Measurements from ENCODE around the gene RNF8.
"Not testable (repeated sequence)": the region's sequence is repeated elsewhere in the genome, so short reads cannot be mapped to it uniquely, and the experiment has no call there.

Gene RNF8, protein sequence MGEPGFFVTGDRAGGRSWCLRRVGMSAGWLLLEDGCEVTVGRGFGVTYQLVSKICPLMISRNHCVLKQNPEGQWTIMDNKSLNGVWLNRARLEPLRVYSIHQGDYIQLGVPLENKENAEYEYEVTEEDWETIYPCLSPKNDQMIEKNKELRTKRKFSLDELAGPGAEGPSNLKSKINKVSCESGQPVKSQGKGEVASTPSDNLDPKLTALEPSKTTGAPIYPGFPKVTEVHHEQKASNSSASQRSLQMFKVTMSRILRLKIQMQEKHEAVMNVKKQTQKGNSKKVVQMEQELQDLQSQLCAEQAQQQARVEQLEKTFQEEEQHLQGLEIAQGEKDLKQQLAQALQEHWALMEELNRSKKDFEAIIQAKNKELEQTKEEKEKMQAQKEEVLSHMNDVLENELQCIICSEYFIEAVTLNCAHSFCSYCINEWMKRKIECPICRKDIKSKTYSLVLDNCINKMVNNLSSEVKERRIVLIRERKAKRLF

GRCh38 chr6:37353761-37354525, at the start of gene RNF8:
Gene RNF8 (plus strand): TSS chr6:37353983. CDS start chr6:37354165, 182 bp downstream.
- H3K36me3 ChIP-seq (ENCODE audit: control insufficient read depth, insufficient read depth, low read length): no peaks in the 10 kb centered on the region
- no peaks in the 10 kb centered on the region for H3K27me3 ChIP-seq (ENCODE audit: control insufficient read depth, insufficient read depth, low read length)
- H3K9me3 ChIP-seq (ENCODE audit: control insufficient read depth, low read length): no peaks in the 10 kb centered on the region
- peak within 1 kb of the TSS; percentile 86 for H3K9ac ChIP-seq (ENCODE audit: low read length)
- peaks cover 6% of the 10 kb centered on the region for H3K4me1 ChIP-seq (ENCODE audit: control insufficient read depth, insufficient read depth, low read length)
- H3K4me3 ChIP-seq (ENCODE audit: low read length): peak within 1 kb of the TSS; percentile 68

- Histone ChIP-seq H3K36me3 (ENCODE audit: control insufficient read depth, insufficient read depth, low read length) (no peaks in the 10 kb centered on the region), H3K9me3 (ENCODE audit: control insufficient read depth, low read length) (no peaks in the 10 kb centered on the region), H3K4me1 (ENCODE audit: control insufficient read depth, insufficient read depth, low read length) (no peaks in the 10 kb centered on the region), H3K4me3 (ENCODE audit: low read length) (no peak overlapping the region), H3K27me3 (ENCODE audit: control insufficient read depth, insufficient read depth, low read length) (no peaks in the 10 kb centered on the region), H3K9ac (ENCODE audit: low read length) (no peak overlapping the region)
These were observed 49.0 kb upstream of the RNF8 start for GRCh38 chr6:37304766-37305165.

DNA sequence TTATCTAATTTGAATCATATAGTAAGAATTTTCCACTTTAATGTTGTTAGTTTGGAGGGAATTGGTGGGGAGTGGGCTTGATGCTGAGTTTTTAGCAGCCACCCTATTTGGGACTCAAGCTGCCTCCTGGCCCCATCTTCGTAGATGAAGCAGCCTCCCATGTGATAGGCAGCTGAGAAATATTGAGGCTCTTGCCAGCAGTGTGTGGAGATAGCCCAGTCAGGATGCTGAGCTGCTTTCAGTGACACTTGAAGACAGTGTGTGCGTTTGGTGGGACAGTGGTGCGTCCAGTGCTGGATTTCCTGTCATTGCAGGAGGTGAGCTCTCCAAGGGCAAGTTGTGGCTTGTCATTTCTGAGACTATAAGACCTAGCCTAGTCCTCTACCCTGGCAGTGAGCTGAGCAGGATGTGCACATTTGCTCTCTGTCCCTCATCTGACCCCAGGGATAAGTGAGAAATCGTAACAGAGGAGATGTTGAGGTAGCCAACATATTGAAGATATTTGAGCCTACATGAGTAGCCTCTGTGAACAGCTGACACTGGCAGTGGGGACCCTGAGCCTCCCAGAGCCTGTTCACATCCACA, 47.9 kb upstream of the RNF8 start:
- Histone ChIP-seq H3K27me3 (ENCODE audit: control insufficient read depth, insufficient read depth, low read length) (no peaks in the 10 kb centered on the region), H3K4me1 (ENCODE audit: control insufficient read depth, insufficient read depth, low read length) (no peaks in the 10 kb centered on the region), H3K36me3 (ENCODE audit: control insufficient read depth, insufficient read depth, low read length) (no peaks in the 10 kb centered on the region)

GRCh38 chr6:37306624-37307222, 47.1 kb upstream of the RNF8 start:
- no peak overlapping the region for H3K4me3 ChIP-seq (ENCODE audit: low read length)
- H3K27me3 ChIP-seq (ENCODE audit: control insufficient read depth, insufficient read depth, low read length): no peaks in the 10 kb centered on the region
- H3K9ac ChIP-seq (ENCODE audit: low read length): no peak overlapping the region
- no peaks in the 10 kb centered on the region for H3K4me1 ChIP-seq (ENCODE audit: control insufficient read depth, insufficient read depth, low read length)
- no peaks in the 10 kb centered on the region for H3K36me3 ChIP-seq (ENCODE audit: control insufficient read depth, insufficient read depth, low read length)
- H3K9me3 ChIP-seq (ENCODE audit: control insufficient read depth, low read length): no peaks in the 10 kb centered on the region

More for the DNA sequence above, 47.9 kb upstream of the RNF8 start:
- H3K9ac ChIP-seq (ENCODE audit: low read length): no peak overlapping the region
- H3K9me3 ChIP-seq (ENCODE audit: control insufficient read depth, low read length): no peaks in the 10 kb centered on the region
- no peak overlapping the region for H3K4me3 ChIP-seq (ENCODE audit: low read length)

DNA sequence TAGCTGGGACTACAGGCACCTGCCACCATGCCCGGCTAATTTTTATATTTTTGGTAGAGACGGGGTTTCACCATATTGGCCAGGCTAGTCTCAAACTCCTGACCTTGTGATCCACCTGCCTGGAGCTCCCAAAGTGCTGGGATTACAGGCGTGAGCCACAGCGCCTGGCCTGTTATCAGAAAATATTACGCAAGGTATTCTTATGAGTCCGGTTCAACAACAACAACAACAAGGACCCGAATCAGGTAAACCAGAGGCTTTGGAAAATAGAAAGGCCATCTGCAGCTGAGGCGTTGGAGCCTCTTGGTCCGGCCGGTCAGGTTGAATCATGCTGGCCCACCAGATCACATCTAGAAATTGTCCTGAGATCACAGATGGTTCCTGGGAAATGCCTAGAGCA, 46.3 kb upstream of the RNF8 start:
- not testable (repeated sequence) for H3K9me3 ChIP-seq (ENCODE audit: control insufficient read depth, low read length); H3K36me3 ChIP-seq (ENCODE audit: control insufficient read depth, insufficient read depth, low read length); H3K9ac ChIP-seq (ENCODE audit: low read length); H3K27me3 ChIP-seq (ENCODE audit: control insufficient read depth, insufficient read depth, low read length); H3K4me1 ChIP-seq (ENCODE audit: control insufficient read depth, insufficient read depth, low read length); H3K4me3 ChIP-seq (ENCODE audit: low read length)

DNA sequence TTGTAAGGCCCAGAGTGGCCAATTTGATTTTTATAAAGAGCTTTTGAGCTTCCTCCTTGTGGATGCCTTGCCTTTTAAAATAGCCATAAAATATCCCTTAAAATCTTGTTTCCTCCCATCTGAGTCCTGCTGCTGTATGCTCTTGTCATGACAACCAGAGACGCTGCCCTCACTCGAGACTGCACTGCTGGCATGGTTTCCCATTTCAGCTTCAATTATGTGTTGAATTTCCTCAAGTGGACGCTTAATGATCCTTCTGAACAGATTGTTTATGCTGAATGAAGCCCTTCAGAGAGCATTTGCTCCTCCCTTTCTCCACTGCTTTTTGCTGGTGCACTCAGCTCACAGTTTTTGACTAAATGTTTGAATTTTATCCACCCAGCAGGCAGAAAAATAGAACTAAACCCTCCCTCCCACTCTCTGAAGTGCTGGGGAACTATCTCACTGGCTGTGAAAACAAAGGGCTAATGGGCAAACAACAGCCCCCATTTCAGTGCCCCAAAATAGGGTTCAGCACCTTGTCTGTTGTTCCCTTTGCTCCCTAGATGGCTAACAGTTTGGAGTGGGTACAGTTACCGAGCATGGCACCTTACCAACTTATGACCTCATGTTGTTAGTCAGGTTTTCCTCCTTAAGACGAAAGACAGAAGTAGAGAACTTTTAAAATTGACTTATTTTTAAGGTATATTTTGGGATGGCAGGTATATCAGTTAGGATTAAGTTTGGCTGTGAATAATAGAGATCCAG, 45.5 kb upstream of the RNF8 start:
- H3K4me3 ChIP-seq (ENCODE audit: low read length): no peak overlapping the region
- H3K4me1 ChIP-seq (ENCODE audit: control insufficient read depth, insufficient read depth, low read length): no peaks in the 10 kb centered on the region
- H3K27me3 ChIP-seq (ENCODE audit: control insufficient read depth, insufficient read depth, low read length): no peaks in the 10 kb centered on the region
- no peaks in the 10 kb centered on the region for H3K9me3 ChIP-seq (ENCODE audit: control insufficient read depth, low read length)
- H3K36me3 ChIP-seq (ENCODE audit: control insufficient read depth, insufficient read depth, low read length): peaks cover 3% of the 10 kb centered on the region
- no peak overlapping the region for H3K9ac ChIP-seq (ENCODE audit: low read length)

DNA sequence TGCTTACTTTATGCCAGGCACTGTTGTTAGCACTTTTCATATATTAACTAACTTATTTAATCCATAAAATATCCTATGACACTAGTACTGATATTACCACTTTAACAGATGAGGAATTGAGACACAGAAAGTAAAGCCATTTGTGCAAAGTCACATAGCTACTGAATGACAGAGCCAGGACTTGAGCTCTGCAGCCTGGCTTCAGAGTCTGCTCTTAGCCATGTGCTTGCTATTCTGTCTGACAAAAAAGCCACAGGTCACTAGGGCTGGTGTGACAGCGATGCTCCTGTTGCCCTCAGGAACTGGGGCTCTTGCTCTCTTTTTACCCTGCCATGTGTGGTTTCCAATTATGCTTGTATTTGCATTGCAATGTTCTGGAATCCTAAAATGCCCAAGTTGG, 44.7 kb upstream of the RNF8 start:
- Histone ChIP-seq H3K9me3 (ENCODE audit: control insufficient read depth, low read length) (no peaks in the 10 kb centered on the region), H3K9ac (ENCODE audit: low read length) (no peak overlapping the region), H3K27me3 (ENCODE audit: control insufficient read depth, insufficient read depth, low read length) (no peaks in the 10 kb centered on the region)

DNA sequence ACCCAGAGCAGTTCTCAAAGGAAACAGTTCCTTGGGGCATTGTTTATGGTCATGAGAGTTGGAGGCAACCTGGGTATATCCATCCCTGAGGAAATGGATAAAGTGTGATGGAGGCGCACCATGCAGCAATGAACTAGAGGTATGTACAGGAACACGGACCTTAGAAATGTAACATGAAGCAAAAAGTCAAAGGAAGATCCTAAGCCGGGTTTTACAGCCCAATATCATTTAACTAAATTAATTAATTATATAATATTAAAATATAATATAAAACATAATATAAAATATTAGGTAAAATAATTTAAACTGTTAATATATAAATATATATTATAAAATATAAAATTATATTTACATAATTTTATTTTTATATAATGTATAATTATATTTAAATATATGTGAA, 44.1 kb upstream of the RNF8 start:
- Histone ChIP-seq H3K4me1 (ENCODE audit: control insufficient read depth, insufficient read depth, low read length) (no peaks in the 10 kb centered on the region), H3K9me3 (ENCODE audit: control insufficient read depth, low read length) (no peaks in the 10 kb centered on the region), H3K36me3 (ENCODE audit: control insufficient read depth, insufficient read depth, low read length) (peaks cover 4% of the 10 kb centered on the region), H3K27me3 (ENCODE audit: control insufficient read depth, insufficient read depth, low read length) (no peaks in the 10 kb centered on the region), H3K9ac (ENCODE audit: low read length) (no peak overlapping the region), H3K4me3 (ENCODE audit: low read length) (no peak overlapping the region)

More for the DNA sequence above, 44.7 kb upstream of the RNF8 start:
- H3K4me3 ChIP-seq (ENCODE audit: low read length): no peak overlapping the region
- peaks cover 4% of the 10 kb centered on the region for H3K36me3 ChIP-seq (ENCODE audit: control insufficient read depth, insufficient read depth, low read length)
- no peaks in the 10 kb centered on the region for H3K4me1 ChIP-seq (ENCODE audit: control insufficient read depth, insufficient read depth, low read length)

GRCh38 chr6:37310966-37311365, 42.8 kb upstream of the RNF8 start:
- Histone ChIP-seq H3K4me3 (ENCODE audit: low read length) (no peak overlapping the region), H3K4me1 (ENCODE audit: control insufficient read depth, insufficient read depth, low read length) (no peaks in the 10 kb centered on the region), H3K36me3 (ENCODE audit: control insufficient read depth, insufficient read depth, low read length) (peaks cover 8% of the 10 kb centered on the region), H3K9me3 (ENCODE audit: control insufficient read depth, low read length) (no peaks in the 10 kb centered on the region), H3K27me3 (ENCODE audit: control insufficient read depth, insufficient read depth, low read length) (no peaks in the 10 kb centered on the region), H3K9ac (ENCODE audit: low read length) (no peak overlapping the region)

GRCh38 chr6:37311741-37312473, 41.9 kb upstream of the RNF8 start:
- H3K4me3 ChIP-seq (ENCODE audit: low read length): no peak overlapping the region
- H3K9me3 ChIP-seq (ENCODE audit: control insufficient read depth, low read length): no peaks in the 10 kb centered on the region
- no peaks in the 10 kb centered on the region for H3K4me1 ChIP-seq (ENCODE audit: control insufficient read depth, insufficient read depth, low read length)
- H3K36me3 ChIP-seq (ENCODE audit: control insufficient read depth, insufficient read depth, low read length): peaks cover 12% of the 10 kb centered on the region
- H3K27me3 ChIP-seq (ENCODE audit: control insufficient read depth, insufficient read depth, low read length): no peaks in the 10 kb centered on the region
- no peak overlapping the region for H3K9ac ChIP-seq (ENCODE audit: low read length)

Measured in mucosa of stomach (tissue), 1 donor.